Ovary (tissue), 3 donors: ENCODE results near the gene LYL1.

Experiments used
- EP300 ChIP-seq: sonication (generic); formaldehyde crosslinking; IDR thresholded peaks from one replicate; pipeline ENCODE4 v1.6.1; 2017; ENCODE audit warnings: antibody characterized with exemption
- TF ChIP-seq, protein P1 (sequence below), 3 donors: fragments of 450-650 bp in 2 of 3; fragments of 200-600 bp in 1 of 3; IDR thresholded peaks; one replicate each; pipeline versions ENCODE4 v1.5.1 to v1.8.0; 2016 to 2022; ENCODE audit warnings: antibody characterized with exemption in 3 of 3, mild to moderate bottlenecking in 1 of 3
- donor health status: DM: no; HTN: no; CAD: no.

DNA sequence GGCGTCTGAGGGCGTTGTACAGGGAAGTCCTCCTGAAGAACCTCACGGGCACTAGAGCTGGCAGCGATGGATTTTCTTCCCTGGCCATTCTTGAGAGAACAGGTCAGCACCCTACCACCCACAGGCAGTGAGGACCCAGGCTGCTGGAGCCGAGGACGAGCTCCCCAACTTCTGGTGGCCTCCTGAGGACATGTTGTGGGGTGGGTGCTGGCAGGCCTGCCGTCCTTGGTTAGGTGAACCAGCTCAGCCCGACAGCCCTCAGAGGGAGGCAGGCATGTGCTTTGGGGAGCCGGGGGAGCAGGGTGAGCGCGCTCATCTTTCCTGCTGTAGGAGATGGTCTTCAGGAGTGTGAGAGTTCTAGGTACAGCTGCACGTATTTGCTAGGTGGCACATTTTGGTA lies 15.4 kb downstream of the LYL1 start:
- no peak for TF ChIP-seq EP300
- TF ChIP-seq, protein P1, sequence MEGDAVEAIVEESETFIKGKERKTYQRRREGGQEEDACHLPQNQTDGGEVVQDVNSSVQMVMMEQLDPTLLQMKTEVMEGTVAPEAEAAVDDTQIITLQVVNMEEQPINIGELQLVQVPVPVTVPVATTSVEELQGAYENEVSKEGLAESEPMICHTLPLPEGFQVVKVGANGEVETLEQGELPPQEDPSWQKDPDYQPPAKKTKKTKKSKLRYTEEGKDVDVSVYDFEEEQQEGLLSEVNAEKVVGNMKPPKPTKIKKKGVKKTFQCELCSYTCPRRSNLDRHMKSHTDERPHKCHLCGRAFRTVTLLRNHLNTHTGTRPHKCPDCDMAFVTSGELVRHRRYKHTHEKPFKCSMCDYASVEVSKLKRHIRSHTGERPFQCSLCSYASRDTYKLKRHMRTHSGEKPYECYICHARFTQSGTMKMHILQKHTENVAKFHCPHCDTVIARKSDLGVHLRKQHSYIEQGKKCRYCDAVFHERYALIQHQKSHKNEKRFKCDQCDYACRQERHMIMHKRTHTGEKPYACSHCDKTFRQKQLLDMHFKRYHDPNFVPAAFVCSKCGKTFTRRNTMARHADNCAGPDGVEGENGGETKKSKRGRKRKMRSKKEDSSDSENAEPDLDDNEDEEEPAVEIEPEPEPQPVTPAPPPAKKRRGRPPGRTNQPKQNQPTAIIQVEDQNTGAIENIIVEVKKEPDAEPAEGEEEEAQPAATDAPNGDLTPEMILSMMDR (IDR thresholded peaks at IDR 0.05), result no peak
